Measurements from ENCODE around the gene SP1. TPM values are rescaled to one million over a fixed set of nuclear protein-coding genes. Genes with fewer than 3 reads are reported as not detected.

Gene SP1
- total and polyA plus RNA-seq, 9 of the 15 experiments (the other 6 are each of a cell fraction or from before 2014, with no cell fraction given) = 8.0 to 65.5 (median 41.6) TPM

- TF ChIP-seq ZNF764 (CRISPR knock-in tag; IDR thresholded peaks at IDR 0.05; ENCODE audit: low read depth) = no peak
- TF ChIP-seq SIRT6 (IDR thresholded peaks at IDR 0.05; ENCODE audit: low read depth, low read length) = no peak
- TF ChIP-seq ZNF3 (CRISPR knock-in tag; IDR thresholded peaks at IDR 0.05) = no peak
- no peak for TF ChIP-seq ZNF280B (CRISPR knock-in tag; IDR thresholded peaks at IDR 0.05)
- TF ChIP-seq ZNF561 (CRISPR knock-in tag; conservative IDR thresholded peaks at IDR 0.05) = no peak
- TF ChIP-seq SMARCC2 (IDR thresholded peaks at IDR 0.05; ENCODE audit: low read depth) = 0 out of 2 replicates have a peak, but pooled peaks have one; percentile 65
Observed at GRCh38 chr12:53441040-53441833, 61.3 kb downstream of the SP1 start, which contains the start of gene PRR13 (continued).

- peaks cover 16 to 25% of the 10 kb centered on the region in 2 experiments; a peak in 4 of 5 replicates for H3K4me1 ChIP-seq (replicated peaks in 1 of 2; ENCODE audit: control insufficient read depth in 2 of 2, insufficient read depth in 2 of 2, low read length in 2 of 2)
- ChIA-PET POLR2A (interaction anchor here (0.7 kb wide), 1 partner anchor 77 kb away, joined by 4 read pairs; no protein-coding TSS in a partner anchor), CTCF (ENCODE audit: low intra/inter-chr PET ratio) (no interaction called here)
- no peaks in the 10 kb centered on the region for H4K20me1 ChIP-seq (replicated peaks; ENCODE audit: control insufficient read depth, insufficient read depth, low read length)
- in situ Hi-C loops (cut with MboI) (no loop called here), intact Hi-C loops (cut with micrococcal nuclease) (no loop called here)
- no TSS peak for BruUV-seq (replicated peaks)
- no peak overlapping the region for H3K27ac ChIP-seq (ENCODE audit: extremely low read depth, low read depth, low read length)
- TF ChIP-seq, protein P1, sequence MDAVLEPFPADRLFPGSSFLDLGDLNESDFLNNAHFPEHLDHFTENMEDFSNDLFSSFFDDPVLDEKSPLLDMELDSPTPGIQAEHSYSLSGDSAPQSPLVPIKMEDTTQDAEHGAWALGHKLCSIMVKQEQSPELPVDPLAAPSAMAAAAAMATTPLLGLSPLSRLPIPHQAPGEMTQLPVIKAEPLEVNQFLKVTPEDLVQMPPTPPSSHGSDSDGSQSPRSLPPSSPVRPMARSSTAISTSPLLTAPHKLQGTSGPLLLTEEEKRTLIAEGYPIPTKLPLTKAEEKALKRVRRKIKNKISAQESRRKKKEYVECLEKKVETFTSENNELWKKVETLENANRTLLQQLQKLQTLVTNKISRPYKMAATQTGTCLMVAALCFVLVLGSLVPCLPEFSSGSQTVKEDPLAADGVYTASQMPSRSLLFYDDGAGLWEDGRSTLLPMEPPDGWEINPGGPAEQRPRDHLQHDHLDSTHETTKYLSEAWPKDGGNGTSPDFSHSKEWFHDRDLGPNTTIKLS (IDR thresholded peaks at IDR 0.05; ENCODE audit: borderline replicate concordance, low read depth) = no peak
- TF ChIP-seq, protein P2, sequence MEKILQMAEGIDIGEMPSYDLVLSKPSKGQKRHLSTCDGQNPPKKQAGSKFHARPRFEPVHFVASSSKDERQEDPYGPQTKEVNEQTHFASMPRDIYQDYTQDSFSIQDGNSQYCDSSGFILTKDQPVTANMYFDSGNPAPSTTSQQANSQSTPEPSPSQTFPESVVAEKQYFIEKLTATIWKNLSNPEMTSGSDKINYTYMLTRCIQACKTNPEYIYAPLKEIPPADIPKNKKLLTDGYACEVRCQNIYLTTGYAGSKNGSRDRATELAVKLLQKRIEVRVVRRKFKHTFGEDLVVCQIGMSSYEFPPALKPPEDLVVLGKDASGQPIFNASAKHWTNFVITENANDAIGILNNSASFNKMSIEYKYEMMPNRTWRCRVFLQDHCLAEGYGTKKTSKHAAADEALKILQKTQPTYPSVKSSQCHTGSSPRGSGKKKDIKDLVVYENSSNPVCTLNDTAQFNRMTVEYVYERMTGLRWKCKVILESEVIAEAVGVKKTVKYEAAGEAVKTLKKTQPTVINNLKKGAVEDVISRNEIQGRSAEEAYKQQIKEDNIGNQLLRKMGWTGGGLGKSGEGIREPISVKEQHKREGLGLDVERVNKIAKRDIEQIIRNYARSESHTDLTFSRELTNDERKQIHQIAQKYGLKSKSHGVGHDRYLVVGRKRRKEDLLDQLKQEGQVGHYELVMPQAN (IDR thresholded peaks at IDR 0.05; ENCODE audit: borderline replicate concordance) = no peak
- no peak for TF ChIP-seq HNRNPK (IDR thresholded peaks at IDR 0.05; ENCODE audit: low read depth, low read length, poor library complexity, severe bottlenecking)
- no peak for TF ChIP-seq RBFOX2 (IDR thresholded peaks at IDR 0.05; ENCODE audit: low read depth, low read length)
- no peak for TF ChIP-seq ZNF239 (CRISPR knock-in tag; IDR thresholded peaks at IDR 0.05)
- peaks cover 40% of the 10 kb centered on the region; the same call in 2 of the 3 replicates for H3K36me3 ChIP-seq (ENCODE audit: control insufficient read depth, insufficient read depth, low read length)
- H3K9ac ChIP-seq (ENCODE audit: insufficient read depth in 1 of 2, low read depth in 2 of 2, low read length in 2 of 2) = no peak overlapping the region
- peaks cover 36% of the 10 kb centered on the region for H3K79me2 ChIP-seq (ENCODE audit: control insufficient read depth, insufficient read depth, low read length)
- 87% methylated on average over 3 of the region's 4 CpGs for WGBS (ENCODE audit: insufficient coverage, low coverage, missing lambda C conversion rate)
- DNase-seq (ENCODE audit: extremely low read depth in 1 of 4, low spot score in 3 of 4) = no peak
- ATAC-seq = no peak
- H2AFZ ChIP-seq (ENCODE audit: low read depth, low read length) = no peak overlapping the region
- H3K9me1 ChIP-seq (ENCODE audit: control insufficient read depth, insufficient read depth, low read length) = no peaks in the 10 kb centered on the region
- H3K4me2 ChIP-seq (ENCODE audit: insufficient read depth, low read length) = peak overlapping the region; percentile 34; the same call in 1 of the 2 replicates
- no peaks in the 10 kb centered on the region for H3K9me3 ChIP-seq (replicated peaks; ENCODE audit: control insufficient read depth, insufficient read depth, low read depth, low read length)
- FAIRE-seq = no peak
- H3K27me3 ChIP-seq (ENCODE audit: control insufficient read depth in 2 of 2, insufficient read depth in 2 of 2, low read length in 2 of 2) = no peaks in the 10 kb centered on the region
- H3K4me3 ChIP-seq = no peak overlapping the region
Observed at GRCh38 chr12:53443955-53444354, 64.0 kb downstream of the SP1 start.
